GM10266 (cell line): ENCODE results near the gene RPSA.
"Not testable (repeated sequence)": the region's sequence is repeated elsewhere in the genome, so short reads cannot be mapped to it uniquely, and the experiment has no call there.

ENCODE experiments used
- DNase-seq: peaks from one replicate; pipeline ENCODE4 v3.0.0; 2012; ENCODE audit errors: extremely low spot score
- TF ChIP-seq, protein P1 (sequence below): IDR thresholded peaks from 2 replicates; pipeline ENCODE4 v1.5.1; 2012; ENCODE audit warnings: mild to moderate bottlenecking, low read depth; ENCODE audit not compliant: control insufficient read depth, insufficient read depth; ENCODE audit errors: missing control alignments

Gene RPSA

DNA sequence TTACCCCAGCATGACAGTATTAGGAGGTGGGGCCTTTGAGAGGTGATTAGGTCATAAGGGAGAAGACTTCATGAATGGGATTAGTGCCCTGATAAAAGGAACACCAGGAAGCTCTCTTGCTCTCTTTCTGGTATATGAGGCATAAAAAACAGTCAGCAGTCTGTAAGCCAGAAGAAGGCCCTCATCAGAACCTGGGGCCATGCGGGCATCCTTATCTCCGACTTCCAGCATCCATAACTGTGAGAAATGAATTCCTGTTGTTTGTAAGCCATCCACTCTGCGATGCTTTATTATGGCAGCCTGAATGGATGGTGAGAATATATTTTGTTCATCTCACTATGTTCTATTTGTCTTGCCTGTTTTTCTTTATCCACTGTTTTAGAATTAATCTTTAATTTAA is 43.3 kb downstream of the RPSA start:
- DNase-seq = no peak
- TF ChIP-seq, protein P1, sequence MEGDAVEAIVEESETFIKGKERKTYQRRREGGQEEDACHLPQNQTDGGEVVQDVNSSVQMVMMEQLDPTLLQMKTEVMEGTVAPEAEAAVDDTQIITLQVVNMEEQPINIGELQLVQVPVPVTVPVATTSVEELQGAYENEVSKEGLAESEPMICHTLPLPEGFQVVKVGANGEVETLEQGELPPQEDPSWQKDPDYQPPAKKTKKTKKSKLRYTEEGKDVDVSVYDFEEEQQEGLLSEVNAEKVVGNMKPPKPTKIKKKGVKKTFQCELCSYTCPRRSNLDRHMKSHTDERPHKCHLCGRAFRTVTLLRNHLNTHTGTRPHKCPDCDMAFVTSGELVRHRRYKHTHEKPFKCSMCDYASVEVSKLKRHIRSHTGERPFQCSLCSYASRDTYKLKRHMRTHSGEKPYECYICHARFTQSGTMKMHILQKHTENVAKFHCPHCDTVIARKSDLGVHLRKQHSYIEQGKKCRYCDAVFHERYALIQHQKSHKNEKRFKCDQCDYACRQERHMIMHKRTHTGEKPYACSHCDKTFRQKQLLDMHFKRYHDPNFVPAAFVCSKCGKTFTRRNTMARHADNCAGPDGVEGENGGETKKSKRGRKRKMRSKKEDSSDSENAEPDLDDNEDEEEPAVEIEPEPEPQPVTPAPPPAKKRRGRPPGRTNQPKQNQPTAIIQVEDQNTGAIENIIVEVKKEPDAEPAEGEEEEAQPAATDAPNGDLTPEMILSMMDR = no peak

DNA sequence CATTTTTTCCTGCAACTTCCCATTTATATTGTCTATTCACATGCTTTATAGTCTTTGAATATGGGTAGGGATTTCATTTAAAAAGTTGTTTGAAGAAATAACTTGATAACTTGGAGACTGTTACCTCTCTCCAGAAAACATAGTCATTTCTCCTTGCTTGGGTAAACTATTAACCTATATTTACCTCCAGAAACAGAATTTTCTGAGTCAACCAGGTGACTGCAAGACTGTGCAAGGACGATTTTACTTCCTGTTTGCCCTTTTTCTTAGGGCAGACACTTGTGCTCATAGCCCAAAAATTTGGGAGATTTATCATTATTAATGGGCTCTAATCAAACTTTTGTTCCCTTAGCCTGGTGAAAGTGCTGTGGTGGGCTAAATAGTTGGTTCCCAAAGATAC is 46.6 kb downstream of the RPSA start:
- no peak for DNase-seq
- TF ChIP-seq, protein P1 = no peak

DNA sequence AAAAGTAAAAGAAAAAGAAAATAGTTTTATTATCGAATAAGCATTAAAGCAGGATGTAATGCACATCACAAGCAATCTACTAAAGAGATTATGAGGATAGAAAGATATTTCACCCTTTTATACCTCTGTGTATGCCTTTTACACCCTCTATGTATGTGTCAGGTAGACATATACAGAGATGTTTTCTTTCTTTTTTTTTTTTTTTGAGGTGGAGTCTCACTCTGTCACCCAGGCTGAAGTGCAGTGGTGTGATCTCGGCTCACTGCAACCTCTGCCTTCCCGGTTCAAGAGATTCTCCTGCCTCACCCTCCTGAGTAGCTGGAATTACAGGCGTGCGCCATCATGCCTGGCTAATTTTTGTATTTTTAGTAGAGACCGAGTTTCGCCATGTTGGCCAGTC is 47.4 kb downstream of the RPSA start:
- not testable (repeated sequence) for DNase-seq

DNA sequence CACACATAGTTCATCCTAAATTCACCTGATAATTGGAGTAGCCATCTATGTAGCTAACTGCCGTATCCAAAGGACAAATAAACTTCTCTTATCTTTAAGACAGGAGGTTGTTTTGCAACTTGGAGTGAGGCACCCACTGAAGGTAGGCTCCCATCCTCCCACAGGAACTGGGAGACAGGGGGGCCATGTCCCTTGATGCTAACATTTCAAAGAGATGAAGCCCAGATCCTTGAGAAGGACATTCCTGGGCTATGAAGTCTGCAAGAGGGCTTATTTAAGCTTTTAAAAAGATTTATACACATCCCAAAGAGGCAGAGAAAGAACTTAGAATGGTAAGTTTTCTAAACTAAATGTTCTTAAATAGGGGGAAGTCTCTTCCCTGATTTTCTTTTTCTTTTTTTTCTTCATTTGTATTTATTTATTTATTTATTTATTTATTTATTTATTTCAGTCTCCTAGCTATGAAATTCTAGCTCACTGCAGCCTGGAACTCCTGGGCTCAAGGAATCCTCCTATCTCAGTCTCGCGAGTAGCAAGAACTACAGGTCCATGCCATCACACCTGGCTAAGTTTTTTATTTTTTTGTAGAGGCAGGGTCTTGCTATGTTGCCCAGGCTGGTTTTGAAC is 48.2 kb downstream of the RPSA start:
- DNase-seq = no peak
- TF ChIP-seq, protein P1 = no peak

DNA sequence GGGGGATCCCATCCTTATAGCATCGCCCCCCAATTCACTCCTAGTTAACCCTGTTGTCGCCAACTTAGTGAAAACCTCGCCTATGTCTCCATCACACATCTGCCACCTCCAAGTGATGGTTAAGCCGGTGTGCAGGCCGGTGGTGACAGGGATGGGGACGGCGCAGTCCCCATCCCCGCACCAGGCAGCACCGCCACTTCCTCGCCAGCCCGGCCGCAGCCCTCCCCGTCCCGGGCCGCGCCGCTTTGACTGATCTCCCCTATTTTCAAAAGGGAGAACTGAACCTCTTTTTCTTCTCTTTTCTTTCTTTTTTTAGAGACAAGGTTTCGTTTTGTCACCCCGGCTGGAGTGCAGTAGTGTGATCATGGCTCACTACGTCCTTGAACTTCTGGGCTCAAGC is 49.6 kb downstream of the RPSA start:
- DNase-seq = no peak
- TF ChIP-seq, protein P1 = no peak

DNA sequence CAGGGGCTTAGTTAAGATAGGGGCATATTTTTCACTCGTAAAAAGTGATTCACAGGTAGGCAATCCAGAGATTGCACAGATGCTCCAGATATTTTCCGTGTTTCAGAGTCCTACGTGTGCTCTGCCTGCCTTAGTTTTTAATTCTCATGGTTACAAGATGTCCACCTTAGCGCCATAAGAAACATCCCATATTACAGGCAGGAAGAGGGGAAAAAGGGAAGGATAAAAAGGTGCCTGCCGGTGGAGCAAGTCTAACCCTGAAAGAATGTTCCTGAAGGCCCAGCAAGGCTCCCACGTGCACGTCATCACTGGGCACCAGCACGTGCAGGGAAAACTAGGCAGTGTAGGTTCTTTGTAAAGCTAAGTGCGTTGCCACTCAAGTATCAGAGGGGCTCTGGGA is 50.8 kb downstream of the RPSA start:
- TF ChIP-seq, protein P1 = no peak
- no peak for DNase-seq

DNA sequence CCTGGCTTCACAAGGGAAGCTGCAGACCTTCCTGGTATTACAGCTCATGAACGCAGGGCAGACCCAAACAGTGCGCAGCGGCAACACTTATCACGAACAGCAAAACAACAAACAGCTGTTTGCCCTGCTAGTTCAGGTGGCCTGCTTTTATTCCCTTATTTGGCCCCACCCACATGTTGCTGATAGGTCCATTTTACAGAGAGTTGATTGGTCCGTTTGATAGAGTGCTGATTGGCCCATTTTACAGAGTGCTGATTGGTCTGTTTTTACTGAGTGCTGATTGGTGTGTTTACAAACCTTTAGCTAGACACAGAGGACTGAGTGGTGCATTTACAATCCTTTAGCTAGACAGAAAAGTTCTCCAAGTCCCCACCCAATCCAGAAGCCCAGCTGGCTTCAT is 52.1 kb downstream of the RPSA start:
- not testable (repeated sequence) for DNase-seq

DNA sequence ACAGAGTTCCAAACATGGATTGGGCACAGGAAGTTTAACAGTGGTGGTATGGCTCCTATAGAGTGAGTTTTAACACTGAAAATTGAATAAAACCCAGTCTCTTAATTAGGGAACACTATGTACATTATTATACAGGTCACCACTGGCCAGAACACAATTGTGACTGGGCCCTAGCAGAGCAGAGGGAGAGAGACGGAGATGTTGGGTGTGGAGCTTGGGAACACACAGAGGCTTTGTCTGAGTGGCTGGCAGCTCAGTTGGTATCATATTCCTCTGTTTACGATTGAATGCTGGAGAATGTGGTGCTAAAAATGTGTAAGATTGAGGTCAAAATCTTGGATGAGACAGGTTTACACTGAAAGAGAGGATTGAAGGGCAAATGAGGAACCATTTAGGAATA is 54.2 kb downstream of the RPSA start:
- DNase-seq = no peak
- TF ChIP-seq, protein P1 = no peak
